ENCODE data around the gene THSD7B. TPM values are rescaled to one million over a fixed set of nuclear protein-coding genes. Genes with fewer than 3 reads are reported as not detected.

Gene THSD7B
- total and polyA plus RNA-seq, 2 of the 13 experiments (the other 11 are each of a cell fraction or from before 2014, with no cell fraction given): 0.02 TPM; not detected in 1

- Histone ChIP-seq H4K20me1 (ENCODE audit: insufficient read depth, low read length) (no peaks in the 10 kb centered on the region), H3K9me3 (ENCODE audit: low read length) (no peaks in the 10 kb centered on the region), H2AFZ (ENCODE audit: low read length) (no peak overlapping the region), H3K9ac (ENCODE audit: insufficient read depth, low read depth, low read length) (no peak overlapping the region), H3K27ac (ENCODE audit: extremely low read length, insufficient read depth, low read length) (no peak overlapping the region), H3K4me3 (replicated peaks in 1 of 3; ENCODE audit: insufficient read depth in 1 of 3, low read depth in 2 of 3, low read length in 3 of 3) (no peak overlapping the region), H3K27me3 (ENCODE audit: control insufficient read depth in 1 of 2, insufficient read depth in 2 of 2, low read length in 2 of 2) (no peaks in the 10 kb centered on the region), H3K79me2 (ENCODE audit: insufficient read depth, low read length) (no peaks in the 10 kb centered on the region), H3K4me1 (ENCODE audit: insufficient read depth, low read length) (no peaks in the 10 kb centered on the region), H3K4me2 (ENCODE audit: low read depth, low read length) (no peak overlapping the region), H3K36me3 (replicated peaks in 1 of 2; ENCODE audit: control insufficient read depth in 1 of 2, insufficient read depth in 2 of 2, low read length in 2 of 2) (no peaks in the 10 kb centered on the region)
- POLR2A ChIA-PET: no interaction called here
- in situ Hi-C loops (cut with HindIII; ENCODE audit: extremely low pct_ligation_motif_present, low pct_unique_long_range_greater_than_20kb) (no loop called here), intact Hi-C loops (cut with micrococcal nuclease; ENCODE audit: unreplicated experiment) (no loop called here)
- no TSS peak for BruUV-seq (replicated peaks)
- CTCF ChIA-PET (ENCODE audit: low intra/inter-chr PET ratio, low total read pairs): no interaction called here
- 43% methylated on average over 5 of the region's 5 CpGs for WGBS (ENCODE audit: low lambda C conversion rate)
- FAIRE-seq (no peak), DNase-seq (ENCODE audit: low spot score) (no peak), ATAC-seq (no peak)
- TF ChIP-seq ZNF317 (CRISPR knock-in tag; IDR thresholded peaks at IDR 0.05) (no peak), RARG (CRISPR knock-in tag; IDR thresholded peaks at IDR 0.05; ENCODE audit: low read depth) (no peak), ATF6 (CRISPR knock-in tag; conservative IDR thresholded peaks at IDR 0.05) (no peak), HDAC6 (IDR thresholded peaks at IDR 0.05; ENCODE audit: low read depth, low read length) (no peak), HNF4G (IDR thresholded peaks at IDR 0.05; ENCODE audit: borderline replicate concordance, low read depth, low read length) (no peak), HNF4G (CRISPR knock-in tag; IDR thresholded peaks at IDR 0.05; ENCODE audit: borderline replicate concordance, low read depth) (no peak), KDM3A (CRISPR knock-in tag; IDR thresholded peaks at IDR 0.05; ENCODE audit: low read depth) (no peak), TCF12 (IDR thresholded peaks at IDR 0.05) (no peak), TCF12 (CRISPR knock-in tag; IDR thresholded peaks at IDR 0.05) (no peak), HES4 (CRISPR knock-in tag; IDR thresholded peaks at IDR 0.05; ENCODE audit: borderline replicate concordance) (no peak), ZHX2 (IDR thresholded peaks at IDR 0.05; ENCODE audit: low read depth) (no peak), ZHX2 (CRISPR knock-in tag; IDR thresholded peaks at IDR 0.05; ENCODE audit: borderline replicate concordance) (no peak), ZNF550 (CRISPR knock-in tag; IDR thresholded peaks at IDR 0.05; ENCODE audit: borderline replicate concordance) (no peak), JDP2 (CRISPR knock-in tag; IDR thresholded peaks at IDR 0.05; ENCODE audit: borderline replicate concordance) (no peak), ZNF644 (CRISPR knock-in tag; IDR thresholded peaks at IDR 0.05; ENCODE audit: low read depth) (no peak), ZNF598 (CRISPR knock-in tag; IDR thresholded peaks at IDR 0.05; ENCODE audit: borderline replicate concordance) (no peak), CENPT (CRISPR knock-in tag; IDR thresholded peaks at IDR 0.05; ENCODE audit: low read depth) (no peak), SSRP1 (CRISPR knock-in tag; IDR thresholded peaks at IDR 0.05) (no peak)
Observed at GRCh38 chr2:136917411-136917881, 152.1 kb downstream of the THSD7B start.

All from HepG2 (cell line).